HG02973 (cell line): ENCODE results near the gene RAB11A.
A peak's percentile ranks its signal among the peaks of the same experiment; 100 is the strongest.
"Not testable (repeated sequence)": the region's sequence is repeated elsewhere in the genome, so short reads cannot be mapped to it uniquely, and the experiment has no call there.

Source experiments
- ATAC-seq: cut with Tn5 transposase; IDR thresholded peaks from one replicate; pipeline ENCODE4 v1.9.1; 2021; ENCODE audit warnings: moderate library complexity; ENCODE audit not compliant: unreplicated experiment

The RAB11A gene

GRCh38 chr15:65841121-65841930 is 28.0 kb upstream of the RAB11A start:
- no peak for ATAC-seq

- no peak for ATAC-seq
These were observed 23.3 kb upstream of the RAB11A start for GRCh38 chr15:65845826-65846519.

GRCh38 chr15:65847989-65848388 is 21.3 kb upstream of the RAB11A start:
- ATAC-seq, result no peak

GRCh38 chr15:65851981-65852380 is 17.3 kb upstream of the RAB11A start:
- no peak for ATAC-seq

- no peak for ATAC-seq
These were observed 12.4 kb upstream of the RAB11A start for GRCh38 chr15:65856821-65857455.

- no peak for ATAC-seq
These were observed 11.4 kb upstream of the RAB11A start for GRCh38 chr15:65857718-65858402.

GRCh38 chr15:65862682-65863081 is 6.6 kb upstream of the RAB11A start:
- ATAC-seq, result peak; percentile 87

- ATAC-seq, result no peak
These were observed 6.2 kb upstream of the RAB11A start for GRCh38 chr15:65863106-65863505.

GRCh38 chr15:65867244-65867643 is 2.0 kb upstream of the RAB11A start:
- ATAC-seq, result no peak

- not testable (repeated sequence) for ATAC-seq
These were observed 1.4 kb upstream of the RAB11A start for GRCh38 chr15:65867933-65868332.

- ATAC-seq, result no peak
These were observed 655 bp upstream of the RAB11A start for GRCh38 chr15:65868546-65869125.

- no peak for ATAC-seq
These were observed 922 bp downstream of the RAB11A start for GRCh38 chr15:65869954-65870871.

- no peak for ATAC-seq
These were observed 1.7 kb downstream of the RAB11A start for GRCh38 chr15:65870889-65871533.

GRCh38 chr15:65871886-65872285 is 2.6 kb downstream of the RAB11A start:
- ATAC-seq, result not testable (repeated sequence)

GRCh38 chr15:65872596-65872995 is 3.3 kb downstream of the RAB11A start:
- ATAC-seq, result not testable (repeated sequence)

GRCh38 chr15:65873256-65873655 is 4.0 kb downstream of the RAB11A start:
- no peak for ATAC-seq

GRCh38 chr15:65875458-65875857 is 6.2 kb downstream of the RAB11A start:
- no peak for ATAC-seq

- ATAC-seq, result no peak
These were observed 8.5 kb downstream of the RAB11A start for GRCh38 chr15:65877749-65878148.

GRCh38 chr15:65881766-65882434 is 12.6 kb downstream of the RAB11A start:
- no peak for ATAC-seq
